ENCODE results near the gene RBPJ. TPM values are rescaled to one million over a fixed set of nuclear protein-coding genes. Genes with fewer than 3 reads are reported as not detected.

RBPJ gene
- total and polyA plus RNA-seq, 2 donors (not counting 1 experiment from before 2014, with no cell fraction given): 144 to 253 TPM

DNA sequence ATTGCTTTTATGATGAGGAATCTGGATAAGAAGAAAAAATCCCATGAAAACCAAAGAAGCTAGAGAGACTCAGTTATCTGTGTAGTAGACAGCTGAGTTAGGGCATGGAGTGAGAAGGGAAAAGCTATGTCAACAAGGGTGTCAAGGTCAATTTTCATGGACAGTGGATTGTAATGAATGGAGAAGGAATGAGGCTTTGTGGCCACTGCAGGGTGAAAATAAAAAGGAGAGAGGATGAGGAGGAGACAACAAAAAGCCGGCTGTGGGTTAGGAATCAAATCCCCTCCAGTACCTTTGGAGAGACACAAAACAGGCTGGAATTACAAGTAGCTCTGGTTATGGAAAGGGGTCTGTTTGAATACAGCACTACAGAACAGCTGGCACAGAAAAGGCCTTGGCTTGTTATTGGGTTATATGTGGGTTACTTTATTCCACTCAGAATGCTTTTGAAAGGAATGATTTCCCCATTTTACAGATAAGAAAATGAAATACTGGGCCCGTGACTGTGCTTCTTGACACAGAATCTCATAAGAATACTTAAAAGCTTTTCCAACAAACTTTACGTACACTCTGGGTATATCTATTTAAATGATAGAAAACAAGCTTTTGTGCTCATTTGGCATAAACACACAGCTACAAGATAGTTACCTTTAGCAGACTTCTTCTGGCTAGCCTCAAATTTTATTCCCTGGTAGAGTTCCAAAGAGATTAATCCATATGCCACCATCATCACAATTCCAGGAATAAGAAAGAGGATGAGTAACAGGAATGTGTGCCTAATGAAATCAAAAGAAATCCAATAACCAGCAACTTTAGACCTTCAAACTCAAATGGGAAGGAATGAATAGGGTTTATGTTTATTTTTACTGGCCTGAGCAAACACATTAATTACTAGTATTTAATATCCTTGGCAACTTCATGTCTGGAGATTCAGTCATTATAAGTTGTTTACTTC is 162.0 kb downstream of the RBPJ start:
- no peak overlapping the region for H3K27ac ChIP-seq (ENCODE audit: insufficient read depth, low read length)
- no peak overlapping the region for H3K4me2 ChIP-seq (ENCODE audit: extremely low read depth, insufficient read depth, low read length)

DNA sequence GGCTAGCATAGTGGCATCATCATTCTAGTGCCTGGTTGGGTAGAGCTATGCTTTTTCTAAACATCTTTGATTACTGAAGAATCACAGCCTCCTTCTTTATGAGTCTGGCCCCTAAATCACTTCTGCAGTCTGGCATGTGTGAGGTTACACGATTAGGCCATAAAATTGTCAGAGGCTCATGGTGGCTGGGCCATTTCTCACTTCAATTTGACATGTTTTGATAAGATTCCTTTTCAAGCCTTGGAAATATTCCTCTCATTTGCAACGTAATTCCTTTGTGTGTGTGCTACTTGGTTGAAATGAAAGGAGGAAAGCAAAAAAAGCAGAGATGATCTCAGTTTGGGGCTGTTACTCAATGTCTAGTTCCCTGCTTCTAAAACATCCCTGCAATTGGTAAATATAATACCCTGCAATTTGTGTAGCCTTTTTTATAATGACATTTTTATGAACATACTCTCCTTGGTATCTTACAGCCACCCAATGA is 163.3 kb downstream of the RBPJ start:
- TF ChIP-seq, protein P1, sequence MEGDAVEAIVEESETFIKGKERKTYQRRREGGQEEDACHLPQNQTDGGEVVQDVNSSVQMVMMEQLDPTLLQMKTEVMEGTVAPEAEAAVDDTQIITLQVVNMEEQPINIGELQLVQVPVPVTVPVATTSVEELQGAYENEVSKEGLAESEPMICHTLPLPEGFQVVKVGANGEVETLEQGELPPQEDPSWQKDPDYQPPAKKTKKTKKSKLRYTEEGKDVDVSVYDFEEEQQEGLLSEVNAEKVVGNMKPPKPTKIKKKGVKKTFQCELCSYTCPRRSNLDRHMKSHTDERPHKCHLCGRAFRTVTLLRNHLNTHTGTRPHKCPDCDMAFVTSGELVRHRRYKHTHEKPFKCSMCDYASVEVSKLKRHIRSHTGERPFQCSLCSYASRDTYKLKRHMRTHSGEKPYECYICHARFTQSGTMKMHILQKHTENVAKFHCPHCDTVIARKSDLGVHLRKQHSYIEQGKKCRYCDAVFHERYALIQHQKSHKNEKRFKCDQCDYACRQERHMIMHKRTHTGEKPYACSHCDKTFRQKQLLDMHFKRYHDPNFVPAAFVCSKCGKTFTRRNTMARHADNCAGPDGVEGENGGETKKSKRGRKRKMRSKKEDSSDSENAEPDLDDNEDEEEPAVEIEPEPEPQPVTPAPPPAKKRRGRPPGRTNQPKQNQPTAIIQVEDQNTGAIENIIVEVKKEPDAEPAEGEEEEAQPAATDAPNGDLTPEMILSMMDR (conservative IDR thresholded peaks at IDR 0.05 in 1 of 2, IDR thresholded peaks at IDR 0.05 in 1 of 2; ENCODE audit: low read depth in 1 of 2, low read length in 2 of 2): no peak
- no peak for TF ChIP-seq EZH2 (IDR thresholded peaks at IDR 0.05; ENCODE audit: low read length, missing control alignments)
- Histone ChIP-seq H3K79me2 (ENCODE audit: control insufficient read depth, insufficient read depth, low read length) (no peaks in the 10 kb centered on the region), H2AFZ (ENCODE audit: low read length) (no peak overlapping the region), H3K9me3 (ENCODE audit: control insufficient read depth, insufficient read depth, low read depth, low read length) (no peaks in the 10 kb centered on the region), H3K4me1 (ENCODE audit: control insufficient read depth, extremely low read depth, insufficient read depth, low read length) (no peaks in the 10 kb centered on the region), H3K27ac (ENCODE audit: insufficient read depth, low read length) (no peak overlapping the region), H3K4me2 (ENCODE audit: extremely low read depth, insufficient read depth, low read length) (no peak overlapping the region), H3K36me3 (ENCODE audit: control insufficient read depth, insufficient read depth, low read length) (no peaks in the 10 kb centered on the region), H3K4me3 (replicated peaks in 1 of 4; ENCODE audit: control extremely low read depth in 1 of 4, insufficient read depth in 1 of 4, low read depth in 3 of 4, low read length in 4 of 4) (no peak overlapping the region), H3K9ac (ENCODE audit: insufficient read depth, low read length) (no peak overlapping the region), H4K20me1 (ENCODE audit: control insufficient read depth, extremely low read depth, insufficient read depth, low read length) (no peaks in the 10 kb centered on the region), H3K27me3 (ENCODE audit: control insufficient read depth, insufficient read depth, low read length) (peaks cover 3% of the 10 kb centered on the region)
- DNase-seq (ENCODE audit: low read depth in 2 of 2): peak in 1 of 2 donors; percentile 80

More for the DNA sequence above, 162.0 kb downstream of the RBPJ start:
- Histone ChIP-seq H3K79me2 (ENCODE audit: control insufficient read depth, insufficient read depth, low read length) (no peaks in the 10 kb centered on the region), H3K4me3 (replicated peaks in 1 of 4; ENCODE audit: control extremely low read depth in 1 of 4, insufficient read depth in 1 of 4, low read depth in 3 of 4, low read length in 4 of 4) (no peak overlapping the region), H2AFZ (ENCODE audit: low read length) (no peak overlapping the region), H3K4me1 (ENCODE audit: control insufficient read depth, extremely low read depth, insufficient read depth, low read length) (no peaks in the 10 kb centered on the region), H3K9ac (ENCODE audit: insufficient read depth, low read length) (no peak overlapping the region), H4K20me1 (ENCODE audit: control insufficient read depth, extremely low read depth, insufficient read depth, low read length) (no peaks in the 10 kb centered on the region), H3K9me3 (ENCODE audit: control insufficient read depth, insufficient read depth, low read depth, low read length) (no peaks in the 10 kb centered on the region), H3K27me3 (ENCODE audit: control insufficient read depth, insufficient read depth, low read length) (no peaks in the 10 kb centered on the region), H3K36me3 (ENCODE audit: control insufficient read depth, insufficient read depth, low read length) (no peaks in the 10 kb centered on the region)
- peak in 1 of 2 donors; percentile 65 for DNase-seq (ENCODE audit: low read depth in 2 of 2)
- no peak for TF ChIP-seq EZH2 (IDR thresholded peaks at IDR 0.05; ENCODE audit: low read length, missing control alignments)
- TF ChIP-seq, protein P1 (conservative IDR thresholded peaks at IDR 0.05 in 1 of 2, IDR thresholded peaks at IDR 0.05 in 1 of 2; ENCODE audit: low read depth in 1 of 2, low read length in 2 of 2): no peak

DNA sequence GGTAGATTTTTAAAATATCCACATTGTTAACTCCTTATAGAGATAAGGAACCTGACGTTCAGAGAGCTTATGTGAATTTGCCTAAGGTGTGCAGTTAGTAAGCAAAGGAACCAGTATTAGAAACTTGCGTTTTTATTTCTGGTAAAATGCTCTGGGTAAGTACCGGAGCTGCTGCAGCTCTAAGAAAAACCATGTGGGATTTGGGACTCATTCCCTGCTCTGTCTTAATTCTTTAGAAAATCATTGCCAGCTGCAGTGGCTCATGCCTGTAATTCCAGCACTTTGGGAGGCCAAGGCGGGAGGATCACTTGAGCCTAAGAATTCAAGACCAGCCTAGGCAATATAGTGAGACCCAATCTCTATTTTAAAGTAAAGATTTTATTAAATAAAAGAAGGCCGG is 163.7 kb downstream of the RBPJ start:
- Histone ChIP-seq H2AFZ (ENCODE audit: low read length) (no peak overlapping the region), H3K27ac (ENCODE audit: insufficient read depth, low read length) (no peak overlapping the region), H3K27me3 (ENCODE audit: control insufficient read depth, insufficient read depth, low read length) (peaks cover 4% of the 10 kb centered on the region), H3K4me2 (ENCODE audit: extremely low read depth, insufficient read depth, low read length) (no peak overlapping the region), H3K9ac (ENCODE audit: insufficient read depth, low read length) (no peak overlapping the region), H3K9me3 (ENCODE audit: control insufficient read depth, insufficient read depth, low read depth, low read length) (no peaks in the 10 kb centered on the region), H3K4me1 (ENCODE audit: control insufficient read depth, extremely low read depth, insufficient read depth, low read length) (no peaks in the 10 kb centered on the region), H3K79me2 (ENCODE audit: control insufficient read depth, insufficient read depth, low read length) (no peaks in the 10 kb centered on the region), H4K20me1 (ENCODE audit: control insufficient read depth, extremely low read depth, insufficient read depth, low read length) (no peaks in the 10 kb centered on the region), H3K36me3 (ENCODE audit: control insufficient read depth, insufficient read depth, low read length) (no peaks in the 10 kb centered on the region), H3K4me3 (replicated peaks in 1 of 4; ENCODE audit: control extremely low read depth in 1 of 4, insufficient read depth in 1 of 4, low read depth in 3 of 4, low read length in 4 of 4) (no peak overlapping the region)
- TF ChIP-seq, protein P1 (conservative IDR thresholded peaks at IDR 0.05 in 1 of 2, IDR thresholded peaks at IDR 0.05 in 1 of 2; ENCODE audit: low read depth in 1 of 2, low read length in 2 of 2): no peak
- TF ChIP-seq EZH2 (IDR thresholded peaks at IDR 0.05; ENCODE audit: low read length, missing control alignments): no peak
- peak in 1 of 2 donors; percentile 17 for DNase-seq (ENCODE audit: low read depth in 2 of 2)
